Nephron (organoid): Measurements from ENCODE around the gene RUFY3.

Experiments
- H3K27ac Mint-ChIP-seq, 3 experiments: 2 replicates each; pipeline ENCODE4 v1.8.0; 2020; ENCODE audit warnings: mixed read lengths in 3 of 3, mild to moderate bottlenecking in 2 of 3, moderate library complexity in 1 of 3
- H3K27me3 Mint-ChIP-seq: 2 replicates; pipeline ENCODE4 v1.8.0; 2021; ENCODE audit warnings: low read depth, mild to moderate bottlenecking, moderate library complexity, mixed read lengths
- H3K36me3 Mint-ChIP-seq: 2 replicates; pipeline ENCODE4 v1.8.0; 2020; ENCODE audit warnings: low read depth, mixed read lengths
- H3K4me1 Mint-ChIP-seq: 2 replicates; pipeline ENCODE4 v1.8.0; 2020; ENCODE audit warnings: mixed read lengths
- H3K4me3 Mint-ChIP-seq, 3 experiments: 2 replicates each; pipeline ENCODE4 v1.8.0; 2020; ENCODE audit warnings: mild to moderate bottlenecking in 3 of 3, mixed read lengths in 3 of 3, moderate library complexity in 2 of 3
- H3K9me3 Mint-ChIP-seq: 2 replicates; pipeline ENCODE4 v1.8.0; 2020; ENCODE audit warnings: mixed read lengths
- TF ChIP-seq, protein P1 (sequence below), 3 experiments: fragments of 200-600 bp; sonication (generic); IDR thresholded peaks; one replicate each; pipeline ENCODE4 v1.5.0; 2021; ENCODE audit warnings: antibody characterized with exemption in 3 of 3; ENCODE audit not compliant: unreplicated experiment in 3 of 3

Gene RUFY3, protein sequence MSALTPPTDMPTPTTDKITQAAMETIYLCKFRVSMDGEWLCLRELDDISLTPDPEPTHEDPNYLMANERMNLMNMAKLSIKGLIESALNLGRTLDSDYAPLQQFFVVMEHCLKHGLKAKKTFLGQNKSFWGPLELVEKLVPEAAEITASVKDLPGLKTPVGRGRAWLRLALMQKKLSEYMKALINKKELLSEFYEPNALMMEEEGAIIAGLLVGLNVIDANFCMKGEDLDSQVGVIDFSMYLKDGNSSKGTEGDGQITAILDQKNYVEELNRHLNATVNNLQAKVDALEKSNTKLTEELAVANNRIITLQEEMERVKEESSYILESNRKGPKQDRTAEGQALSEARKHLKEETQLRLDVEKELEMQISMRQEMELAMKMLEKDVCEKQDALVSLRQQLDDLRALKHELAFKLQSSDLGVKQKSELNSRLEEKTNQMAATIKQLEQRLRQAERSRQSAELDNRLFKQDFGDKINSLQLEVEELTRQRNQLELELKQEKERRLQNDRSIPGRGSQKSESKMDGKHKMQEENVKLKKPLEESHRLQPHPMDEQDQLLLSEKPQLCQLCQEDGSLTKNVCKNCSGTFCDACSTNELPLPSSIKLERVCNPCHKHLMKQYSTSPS

DNA sequence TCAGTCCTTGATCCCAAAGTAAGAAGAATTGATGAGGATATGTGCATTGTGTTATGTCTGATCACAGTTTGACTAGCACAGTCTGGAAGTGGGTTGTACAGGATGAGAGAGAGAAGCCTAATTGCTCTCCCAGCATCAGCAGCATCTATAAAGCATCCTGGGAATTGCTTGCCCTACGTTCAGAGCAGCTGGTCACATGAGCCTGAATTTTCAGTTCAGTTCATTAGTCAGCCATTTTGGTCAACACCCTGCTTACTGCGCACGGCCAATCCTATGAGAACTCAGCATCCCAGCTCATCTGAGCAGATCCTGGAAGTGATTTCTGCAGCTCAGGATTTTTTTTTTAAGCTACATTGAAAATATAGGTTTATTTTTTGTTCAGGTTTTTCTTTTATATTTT, at the start of gene RUFY3:
TSS of gene RUFY3 (plus strand) at position 218 of the 400 bp plus-strand sequence. CDS start 610 bp downstream, outside the sequence.
- peak within 1 kb of the TSS; percentile 86 to 96 (median 95) for H3K27ac Mint-ChIP-seq
- peaks cover 7% of the 10 kb centered on the region for H3K36me3 Mint-ChIP-seq
- peaks cover 29% of the 10 kb centered on the region for H3K4me1 Mint-ChIP-seq
- no peaks in the 10 kb centered on the region for H3K9me3 Mint-ChIP-seq
- TF ChIP-seq, protein P1, sequence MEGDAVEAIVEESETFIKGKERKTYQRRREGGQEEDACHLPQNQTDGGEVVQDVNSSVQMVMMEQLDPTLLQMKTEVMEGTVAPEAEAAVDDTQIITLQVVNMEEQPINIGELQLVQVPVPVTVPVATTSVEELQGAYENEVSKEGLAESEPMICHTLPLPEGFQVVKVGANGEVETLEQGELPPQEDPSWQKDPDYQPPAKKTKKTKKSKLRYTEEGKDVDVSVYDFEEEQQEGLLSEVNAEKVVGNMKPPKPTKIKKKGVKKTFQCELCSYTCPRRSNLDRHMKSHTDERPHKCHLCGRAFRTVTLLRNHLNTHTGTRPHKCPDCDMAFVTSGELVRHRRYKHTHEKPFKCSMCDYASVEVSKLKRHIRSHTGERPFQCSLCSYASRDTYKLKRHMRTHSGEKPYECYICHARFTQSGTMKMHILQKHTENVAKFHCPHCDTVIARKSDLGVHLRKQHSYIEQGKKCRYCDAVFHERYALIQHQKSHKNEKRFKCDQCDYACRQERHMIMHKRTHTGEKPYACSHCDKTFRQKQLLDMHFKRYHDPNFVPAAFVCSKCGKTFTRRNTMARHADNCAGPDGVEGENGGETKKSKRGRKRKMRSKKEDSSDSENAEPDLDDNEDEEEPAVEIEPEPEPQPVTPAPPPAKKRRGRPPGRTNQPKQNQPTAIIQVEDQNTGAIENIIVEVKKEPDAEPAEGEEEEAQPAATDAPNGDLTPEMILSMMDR (IDR thresholded peaks at IDR 0.05; ENCODE audit: unreplicated experiment in 3 of 3): no peak
- no peaks in the 10 kb centered on the region for H3K27me3 Mint-ChIP-seq
- peak within 1 kb of the TSS; percentile 84 to 95 (median 94) for H3K4me3 Mint-ChIP-seq

DNA sequence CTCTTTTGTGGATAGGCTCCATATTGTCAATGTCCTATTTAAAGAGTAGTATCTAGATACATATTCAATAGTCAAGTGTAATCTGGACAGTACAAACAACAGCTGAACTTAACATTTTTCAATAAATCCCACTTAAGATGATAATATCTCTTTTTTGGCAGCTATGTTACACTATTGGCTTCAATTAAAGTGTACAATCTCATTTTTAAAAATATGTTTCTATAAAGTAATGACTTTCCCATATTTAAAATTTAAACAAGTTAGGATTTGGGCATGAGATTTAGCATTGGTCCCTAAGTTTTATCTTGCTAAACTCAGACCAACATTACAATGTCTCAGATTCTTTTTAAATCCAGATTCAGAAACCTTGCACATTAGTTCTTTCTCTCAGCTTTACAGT, 47.6 kb upstream of the RUFY3 start:
- TF ChIP-seq, protein P1 (IDR thresholded peaks at IDR 0.05; ENCODE audit: unreplicated experiment in 3 of 3): no peak
- peaks cover 5% of the 10 kb centered on the region for H3K27me3 Mint-ChIP-seq
- H3K27ac Mint-ChIP-seq: peak overlapping the region in 1 of 3 experiments; percentile 62
- H3K36me3 Mint-ChIP-seq: no peaks in the 10 kb centered on the region
- peaks cover 5% of the 10 kb centered on the region for H3K4me1 Mint-ChIP-seq
- H3K9me3 Mint-ChIP-seq: no peaks in the 10 kb centered on the region
- H3K4me3 Mint-ChIP-seq: no peak overlapping the region

GRCh38 chr4:70674731-70675130, 47.0 kb upstream of the RUFY3 start:
- Mint-ChIP-seq H3K36me3 (no peaks in the 10 kb centered on the region), H3K4me1 (peaks cover 5% of the 10 kb centered on the region), H3K9me3 (no peaks in the 10 kb centered on the region), H3K27ac (peak overlapping the region in 1 of 3 experiments; percentile 62), H3K27me3 (peaks cover 5% of the 10 kb centered on the region), H3K4me3 (no peak overlapping the region)
- TF ChIP-seq, protein P1 (IDR thresholded peaks at IDR 0.05; ENCODE audit: unreplicated experiment in 3 of 3): no peak

GRCh38 chr4:70676554-70677090, 45.1 kb upstream of the RUFY3 start:
- no peak overlapping the region for H3K27ac Mint-ChIP-seq
- no peaks in the 10 kb centered on the region for H3K36me3 Mint-ChIP-seq
- no peak overlapping the region for H3K4me3 Mint-ChIP-seq
- peaks cover 14% of the 10 kb centered on the region for H3K4me1 Mint-ChIP-seq
- TF ChIP-seq, protein P1 (IDR thresholded peaks at IDR 0.05; ENCODE audit: unreplicated experiment in 3 of 3): no peak
- H3K27me3 Mint-ChIP-seq: no peaks in the 10 kb centered on the region
- no peaks in the 10 kb centered on the region for H3K9me3 Mint-ChIP-seq

DNA sequence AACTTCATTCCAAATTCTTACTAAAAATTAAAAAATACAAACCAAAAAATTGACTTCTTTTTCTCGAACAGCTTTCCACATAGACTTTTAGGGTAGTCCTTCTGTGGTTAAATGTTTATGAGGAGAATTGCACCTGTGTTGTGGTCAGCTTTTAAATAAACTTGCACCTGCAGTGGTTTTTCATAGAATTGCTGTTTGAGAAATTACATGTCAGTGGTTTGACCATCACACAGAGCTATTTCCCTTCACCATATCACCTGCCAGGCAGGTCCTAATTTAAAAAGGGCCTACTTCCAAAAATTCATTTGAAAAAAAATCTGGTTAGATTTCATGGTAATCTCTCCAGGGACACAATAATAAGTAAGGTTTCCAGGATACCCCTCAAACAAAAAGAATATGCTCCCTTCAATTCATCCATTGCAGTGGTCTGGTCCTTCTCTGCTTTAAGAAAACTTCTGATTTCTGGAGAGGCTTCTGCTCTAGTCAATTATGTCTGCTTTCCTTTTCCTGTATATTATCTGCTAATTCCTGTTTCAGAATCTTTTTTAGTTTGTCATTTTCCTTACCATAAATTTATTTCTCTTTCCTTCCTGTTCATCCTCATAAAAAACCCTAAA, 43.3 kb upstream of the RUFY3 start:
- TF ChIP-seq, protein P1 (IDR thresholded peaks at IDR 0.05; ENCODE audit: unreplicated experiment in 3 of 3): no peak
- H3K4me1 Mint-ChIP-seq: peaks cover 14% of the 10 kb centered on the region
- H3K36me3 Mint-ChIP-seq: no peaks in the 10 kb centered on the region
- no peak overlapping the region for H3K4me3 Mint-ChIP-seq
- no peaks in the 10 kb centered on the region for H3K9me3 Mint-ChIP-seq
- peak overlapping the region in 1 of 3 experiments; percentile 25 for H3K27ac Mint-ChIP-seq
- H3K27me3 Mint-ChIP-seq: no peaks in the 10 kb centered on the region
